Measurements from ENCODE around the gene SPATA25.

The SPATA25 gene

DNA sequence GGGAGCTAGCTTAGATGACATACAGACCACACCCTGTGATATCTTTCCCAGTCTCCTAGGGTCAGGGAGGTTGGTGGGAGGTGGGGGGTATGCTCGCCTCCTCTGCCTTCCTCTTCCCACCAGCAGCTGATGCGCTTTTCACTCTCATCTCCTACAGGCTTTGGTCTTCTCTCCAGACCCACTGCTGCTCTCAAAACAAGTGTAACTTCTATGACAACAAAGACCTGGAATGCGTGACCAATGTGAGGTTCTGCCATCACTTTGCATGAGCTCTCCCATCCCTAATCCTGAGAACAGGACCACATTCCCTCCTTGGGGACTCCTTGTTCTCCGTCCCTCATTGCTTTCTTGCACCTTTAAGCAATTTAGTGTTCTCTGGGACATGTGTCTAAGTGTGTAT is 6.4 kb upstream of the SPATA25 start:
- no peaks in the 10 kb centered on the region for H3K9me2 ChIP-seq (replicated peaks; ENCODE audit: insufficient read depth, low read length)
- no peaks in the 10 kb centered on the region for H3K9me3 ChIP-seq (ENCODE audit: insufficient read depth, low read length)
- TF ChIP-seq, protein P1, sequence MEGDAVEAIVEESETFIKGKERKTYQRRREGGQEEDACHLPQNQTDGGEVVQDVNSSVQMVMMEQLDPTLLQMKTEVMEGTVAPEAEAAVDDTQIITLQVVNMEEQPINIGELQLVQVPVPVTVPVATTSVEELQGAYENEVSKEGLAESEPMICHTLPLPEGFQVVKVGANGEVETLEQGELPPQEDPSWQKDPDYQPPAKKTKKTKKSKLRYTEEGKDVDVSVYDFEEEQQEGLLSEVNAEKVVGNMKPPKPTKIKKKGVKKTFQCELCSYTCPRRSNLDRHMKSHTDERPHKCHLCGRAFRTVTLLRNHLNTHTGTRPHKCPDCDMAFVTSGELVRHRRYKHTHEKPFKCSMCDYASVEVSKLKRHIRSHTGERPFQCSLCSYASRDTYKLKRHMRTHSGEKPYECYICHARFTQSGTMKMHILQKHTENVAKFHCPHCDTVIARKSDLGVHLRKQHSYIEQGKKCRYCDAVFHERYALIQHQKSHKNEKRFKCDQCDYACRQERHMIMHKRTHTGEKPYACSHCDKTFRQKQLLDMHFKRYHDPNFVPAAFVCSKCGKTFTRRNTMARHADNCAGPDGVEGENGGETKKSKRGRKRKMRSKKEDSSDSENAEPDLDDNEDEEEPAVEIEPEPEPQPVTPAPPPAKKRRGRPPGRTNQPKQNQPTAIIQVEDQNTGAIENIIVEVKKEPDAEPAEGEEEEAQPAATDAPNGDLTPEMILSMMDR (IDR thresholded peaks at IDR 0.05; ENCODE audit: insufficient read depth, low read length, poor library complexity, severe bottlenecking), result no peak
- TF ChIP-seq EZH2phosphoT487 (conservative IDR thresholded peaks at IDR 0.05; ENCODE audit: low read length), result no peak
- no peak overlapping the region for H3K9ac ChIP-seq (ENCODE audit: low read length)
- no peak overlapping the region for H3K27ac ChIP-seq (ENCODE audit: low read depth, low read length)
- no peak overlapping the region for H3K4me3 ChIP-seq (ENCODE audit: insufficient read depth, low read length, poor library complexity, severe bottlenecking)
- no peaks in the 10 kb centered on the region for H3F3A ChIP-seq (ENCODE audit: insufficient read depth)
- H3K36me3 ChIP-seq (ENCODE audit: low read length), result no peaks in the 10 kb centered on the region
- no peaks in the 10 kb centered on the region for H3K27me3 ChIP-seq (ENCODE audit: low read length)
- no peak overlapping the region for H3K4me2 ChIP-seq (ENCODE audit: low read depth, low read length, poor library complexity, severe bottlenecking)
- no peaks in the 10 kb centered on the region for H3K79me2 ChIP-seq (ENCODE audit: insufficient read depth, low read length)
- H2AFZ ChIP-seq (ENCODE audit: low read depth, low read length, severe bottlenecking), result no peak overlapping the region
- H4K20me1 ChIP-seq (ENCODE audit: low read depth, low read length), result no peaks in the 10 kb centered on the region

DNA sequence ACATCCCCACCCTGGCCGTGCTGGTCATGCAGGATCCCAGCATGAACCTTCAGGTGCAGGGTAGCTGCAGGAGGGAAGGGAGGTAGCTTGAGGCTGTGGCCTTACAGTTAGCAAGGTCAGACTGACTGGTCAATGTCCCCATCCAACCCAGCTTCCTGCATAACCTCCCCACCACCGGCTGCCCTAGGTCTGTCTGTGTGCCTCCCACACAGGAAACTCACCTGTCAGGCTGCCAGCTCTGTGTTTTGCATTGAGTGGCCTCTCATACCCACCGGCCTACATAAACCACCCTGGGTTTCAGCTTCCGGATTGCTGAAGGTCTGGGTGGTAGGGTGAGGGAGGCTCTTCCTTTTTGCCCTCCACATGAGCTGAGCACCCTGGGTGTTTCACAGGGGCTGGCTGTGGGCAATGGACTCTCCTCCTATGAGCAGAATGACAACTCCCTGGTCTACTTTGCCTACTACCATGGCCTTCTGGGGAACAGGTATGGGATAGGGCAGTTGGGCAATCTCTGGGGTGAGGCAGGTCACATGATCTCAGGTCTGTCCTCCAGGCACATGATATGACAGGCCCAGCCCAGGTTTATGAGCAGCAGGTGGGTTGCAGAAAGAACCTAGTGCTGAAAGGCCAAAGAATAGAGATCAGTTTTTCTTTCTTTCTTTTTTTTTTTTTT is 5.5 kb upstream of the SPATA25 start:
- Histone ChIP-seq H3K4me2 (ENCODE audit: low read depth, low read length, poor library complexity, severe bottlenecking) (no peak overlapping the region), H3K79me2 (ENCODE audit: insufficient read depth, low read length) (no peaks in the 10 kb centered on the region), H3K27me3 (ENCODE audit: low read length) (no peaks in the 10 kb centered on the region), H3K9me2 (replicated peaks; ENCODE audit: insufficient read depth, low read length) (no peaks in the 10 kb centered on the region), H4K20me1 (ENCODE audit: low read depth, low read length) (no peaks in the 10 kb centered on the region), H3K9ac (ENCODE audit: low read length) (no peak overlapping the region), H3K4me3 (ENCODE audit: insufficient read depth, low read length, poor library complexity, severe bottlenecking) (no peak overlapping the region), H3F3A (ENCODE audit: insufficient read depth) (no peaks in the 10 kb centered on the region), H3K9me3 (ENCODE audit: insufficient read depth, low read length) (no peaks in the 10 kb centered on the region), H2AFZ (ENCODE audit: low read depth, low read length, severe bottlenecking) (no peak overlapping the region), H3K27ac (ENCODE audit: low read depth, low read length) (no peak overlapping the region), H3K36me3 (ENCODE audit: low read length) (no peaks in the 10 kb centered on the region)
- TF ChIP-seq, protein P1 (IDR thresholded peaks at IDR 0.05; ENCODE audit: insufficient read depth, low read length, poor library complexity, severe bottlenecking), result no peak
- TF ChIP-seq EZH2phosphoT487 (conservative IDR thresholded peaks at IDR 0.05; ENCODE audit: low read length), result no peak

DNA sequence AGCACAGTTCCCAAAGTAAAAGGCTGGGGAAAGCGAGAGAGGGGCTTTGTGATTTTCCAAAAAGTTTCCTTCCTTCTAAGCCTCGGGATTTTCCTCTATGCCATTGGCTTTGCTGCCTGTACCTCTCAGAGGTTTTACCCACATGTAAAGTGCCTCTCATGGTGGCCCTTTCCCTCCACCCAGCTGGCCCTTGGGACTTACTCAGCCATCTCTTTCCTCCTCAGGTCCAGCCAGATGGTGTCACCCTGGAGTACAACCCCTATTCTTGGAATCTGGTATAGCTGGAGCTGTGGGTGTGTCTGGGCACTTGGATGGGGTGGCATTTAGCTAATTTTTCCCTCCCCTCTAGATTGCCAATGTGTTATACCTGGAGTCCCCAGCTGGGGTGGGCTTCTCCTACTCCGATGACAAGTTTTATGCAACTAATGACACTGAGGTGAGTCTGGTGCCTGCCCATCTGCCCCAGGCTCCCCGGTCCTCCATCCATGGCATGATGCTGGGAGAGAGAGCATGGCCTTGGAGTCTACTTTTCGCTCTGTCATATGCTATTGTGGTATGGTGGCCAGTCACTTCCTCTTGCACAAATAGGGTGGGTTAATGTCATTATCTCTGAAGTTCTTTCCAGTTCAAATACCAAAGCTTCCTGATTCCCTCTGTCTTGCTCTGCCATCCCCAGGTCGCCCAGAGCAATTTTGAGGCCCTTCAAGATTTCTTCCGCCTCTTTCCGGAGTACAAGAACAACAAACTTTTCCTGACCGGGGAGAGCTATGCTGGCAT is 4.8 kb upstream of the SPATA25 start:
- Histone ChIP-seq H3K9me3 (ENCODE audit: insufficient read depth, low read length) (no peaks in the 10 kb centered on the region), H3K27ac (ENCODE audit: low read depth, low read length) (no peak overlapping the region), H3K36me3 (ENCODE audit: low read length) (no peaks in the 10 kb centered on the region), H2AFZ (ENCODE audit: low read depth, low read length, severe bottlenecking) (no peak overlapping the region), H4K20me1 (ENCODE audit: low read depth, low read length) (no peaks in the 10 kb centered on the region), H3K79me2 (ENCODE audit: insufficient read depth, low read length) (no peaks in the 10 kb centered on the region), H3K4me3 (ENCODE audit: insufficient read depth, low read length, poor library complexity, severe bottlenecking) (peak overlapping the region; percentile 86), H3K27me3 (ENCODE audit: low read length) (no peaks in the 10 kb centered on the region), H3F3A (ENCODE audit: insufficient read depth) (no peaks in the 10 kb centered on the region), H3K9me2 (replicated peaks; ENCODE audit: insufficient read depth, low read length) (no peaks in the 10 kb centered on the region), H3K4me2 (ENCODE audit: low read depth, low read length, poor library complexity, severe bottlenecking) (peak overlapping the region; percentile 65), H3K9ac (ENCODE audit: low read length) (peak overlapping the region; percentile 81)
- TF ChIP-seq, protein P1 (IDR thresholded peaks at IDR 0.05; ENCODE audit: insufficient read depth, low read length, poor library complexity, severe bottlenecking), result no peak
- no peak for TF ChIP-seq EZH2phosphoT487 (conservative IDR thresholded peaks at IDR 0.05; ENCODE audit: low read length)
